OCI-LY1 (cell line): ENCODE data around the gene MOV10.

ENCODE experiments used
- EZH2 ChIP-seq: fragments of 200-600 bp; sonication (generic), shearing (Covaris generic); IDR thresholded peaks from 2 replicates; pipeline ENCODE4 v1.8.0; 2017; ENCODE audit warnings: borderline replicate concordance, mixed run types, mild to moderate bottlenecking, antibody characterized with exemption, low read length, moderate library complexity, mixed read lengths
- TF ChIP-seq, protein P1 (sequence below): fragments of 200-600 bp; sonication (generic), shearing (Covaris generic); IDR thresholded peaks from 2 replicates; pipeline ENCODE4 v1.5.1; 2017; ENCODE audit warnings: mild to moderate bottlenecking, antibody characterized with exemption, low read length, moderate library complexity, mixed read lengths

GRCh38 chr1:112678605-112679004 lies 4.1 kb downstream of the MOV10 start:
- TF ChIP-seq, protein P1, sequence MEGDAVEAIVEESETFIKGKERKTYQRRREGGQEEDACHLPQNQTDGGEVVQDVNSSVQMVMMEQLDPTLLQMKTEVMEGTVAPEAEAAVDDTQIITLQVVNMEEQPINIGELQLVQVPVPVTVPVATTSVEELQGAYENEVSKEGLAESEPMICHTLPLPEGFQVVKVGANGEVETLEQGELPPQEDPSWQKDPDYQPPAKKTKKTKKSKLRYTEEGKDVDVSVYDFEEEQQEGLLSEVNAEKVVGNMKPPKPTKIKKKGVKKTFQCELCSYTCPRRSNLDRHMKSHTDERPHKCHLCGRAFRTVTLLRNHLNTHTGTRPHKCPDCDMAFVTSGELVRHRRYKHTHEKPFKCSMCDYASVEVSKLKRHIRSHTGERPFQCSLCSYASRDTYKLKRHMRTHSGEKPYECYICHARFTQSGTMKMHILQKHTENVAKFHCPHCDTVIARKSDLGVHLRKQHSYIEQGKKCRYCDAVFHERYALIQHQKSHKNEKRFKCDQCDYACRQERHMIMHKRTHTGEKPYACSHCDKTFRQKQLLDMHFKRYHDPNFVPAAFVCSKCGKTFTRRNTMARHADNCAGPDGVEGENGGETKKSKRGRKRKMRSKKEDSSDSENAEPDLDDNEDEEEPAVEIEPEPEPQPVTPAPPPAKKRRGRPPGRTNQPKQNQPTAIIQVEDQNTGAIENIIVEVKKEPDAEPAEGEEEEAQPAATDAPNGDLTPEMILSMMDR: no peak
- no peak for TF ChIP-seq EZH2
